Peyer's patch (tissue), 4 donors: ENCODE data around the gene CADPS2.

Experiments
- CTCF ChIP-seq, 6 experiments: fragments of 450-650 bp in 4 of 6; fragments of 200-600 bp in 2 of 6; sonication (generic) in 1 of 6; IDR thresholded peaks; one replicate each; pipeline ENCODE4 v1.5.1; 2017 to 2019; ENCODE audit warnings: antibody characterized with exemption in 6 of 6, mild to moderate bottlenecking in 3 of 6, moderate library complexity in 1 of 6
- POLR2A ChIP-seq, 2 donors: fragments of 450-650 bp; IDR thresholded peaks; one replicate each; pipeline ENCODE4 v1.5.1; 2017; ENCODE audit warnings: antibody characterized with exemption in 2 of 2, mild to moderate bottlenecking in 2 of 2, moderate library complexity in 2 of 2

GRCh38 chr7:122743211-122743610 is 143.0 kb downstream of the CADPS2 start:
- no peak for TF ChIP-seq POLR2A (IDR thresholded peaks at IDR 0.05)
- TF ChIP-seq CTCF (IDR thresholded peaks at IDR 0.05), result no peak
